RWPE2 (cell line): ENCODE data around the gene TRPM1.
A peak's percentile ranks its signal among the peaks of the same experiment; 100 is the strongest.

ENCODE experiments used
- ATAC-seq: fragments of 200-7000 bp; cut with Tn5 transposase; 3 replicates; pipeline ENCODE4 v1.9.1; 2021; ENCODE audit warnings: low read depth
- DNase-seq: peaks from one replicate; pipeline ENCODE4 v3.0.0-alpha.2; 2020; ENCODE audit warnings: low spot score
- H3K27ac ChIP-seq: fragments of 450-650 bp; 2 replicates; pipeline ENCODE4 v1.5.1; 2017; ENCODE audit warnings: mild to moderate bottlenecking; ENCODE audit not compliant: poor library complexity, severe bottlenecking
- H3K27me3 ChIP-seq: fragments of 250-450 bp; sonication (Bioruptor Pico); 2 replicates; pipeline ENCODE4 v1.5.1; 2021; ENCODE audit warnings: mild to moderate bottlenecking, moderate library complexity; ENCODE audit not compliant: insufficient read depth, poor library complexity, severe bottlenecking
- H3K36me3 ChIP-seq: fragments of 250-450 bp; sonication (Bioruptor Pico); 2 replicates; pipeline ENCODE4 v1.5.1; 2020; ENCODE audit warnings: low read depth, mild to moderate bottlenecking, moderate library complexity
- H3K4me1 ChIP-seq: fragments of 250-450 bp; sonication (Bioruptor Pico); 2 replicates; pipeline ENCODE4 v1.5.1; 2021; ENCODE audit warnings: mild to moderate bottlenecking, moderate library complexity; ENCODE audit not compliant: insufficient read depth, poor library complexity, severe bottlenecking
- H3K4me3 ChIP-seq: fragments of 250-450 bp; sonication (Bioruptor Pico); 2 replicates; pipeline ENCODE4 v1.5.1; 2021; ENCODE audit warnings: mild to moderate bottlenecking, moderate library complexity; ENCODE audit not compliant: severe bottlenecking
- H3K9me3 ChIP-seq: fragments of 250-450 bp; sonication (Bioruptor Pico); 2 replicates; pipeline ENCODE4 v1.5.1; 2021; ENCODE audit warnings: mild to moderate bottlenecking, moderate library complexity; ENCODE audit not compliant: severe bottlenecking
- CTCF ChIP-seq: fragments of 450-650 bp; IDR thresholded peaks from one replicate; pipeline ENCODE4 v1.5.1; 2017; ENCODE audit warnings: mild to moderate bottlenecking, moderate library complexity; ENCODE audit not compliant: poor library complexity, severe bottlenecking

The TRPM1 gene

GRCh38 chr15:31148297-31149087 lies 47.0 kb upstream of the TRPM1 start:
- Histone ChIP-seq H3K9me3 (no peaks in the 10 kb centered on the region), H3K4me3 (no peak overlapping the region), H3K36me3 (no peaks in the 10 kb centered on the region), H3K27ac (no peak overlapping the region), H3K4me1 (peaks cover 5% of the 10 kb centered on the region), H3K27me3 (no peaks in the 10 kb centered on the region)
- TF ChIP-seq CTCF: no peak
- ATAC-seq (no peak), DNase-seq (no peak)

- no peak for TF ChIP-seq CTCF
- H3K27me3 ChIP-seq: no peaks in the 10 kb centered on the region
- no peak for DNase-seq
- H3K4me1 ChIP-seq: peaks cover 5% of the 10 kb centered on the region
- no peak overlapping the region for H3K27ac ChIP-seq
- H3K36me3 ChIP-seq: no peaks in the 10 kb centered on the region
- no peak for ATAC-seq
- no peaks in the 10 kb centered on the region for H3K9me3 ChIP-seq
- H3K4me3 ChIP-seq: no peak overlapping the region
Measured at GRCh38 chr15:31147944-31148296, 46.4 kb upstream of the TRPM1 start.

GRCh38 chr15:31147456-31147855 lies 45.9 kb upstream of the TRPM1 start:
- H3K4me1 ChIP-seq: peaks cover 5% of the 10 kb centered on the region
- H3K27me3 ChIP-seq: no peaks in the 10 kb centered on the region
- no peak overlapping the region for H3K27ac ChIP-seq
- DNase-seq (no peak), ATAC-seq (no peak)
- H3K36me3 ChIP-seq: no peaks in the 10 kb centered on the region
- no peak overlapping the region for H3K4me3 ChIP-seq
- TF ChIP-seq CTCF: no peak
- no peaks in the 10 kb centered on the region for H3K9me3 ChIP-seq

- peaks cover under 1% of the 10 kb centered on the region for H3K4me1 ChIP-seq
- no peak for DNase-seq
- H3K27ac ChIP-seq: no peak overlapping the region
- H3K36me3 ChIP-seq: no peaks in the 10 kb centered on the region
- peak; percentile 26 for TF ChIP-seq CTCF
- peak; percentile 51; the same call in 2 of the 3 replicates for ATAC-seq
- H3K27me3 ChIP-seq: no peaks in the 10 kb centered on the region
- H3K9me3 ChIP-seq: no peaks in the 10 kb centered on the region
- no peak overlapping the region for H3K4me3 ChIP-seq
Measured at GRCh38 chr15:31145271-31145911, 43.9 kb upstream of the TRPM1 start.

GRCh38 chr15:31141792-31142191 lies 40.3 kb upstream of the TRPM1 start:
- DNase-seq: no peak
- Histone ChIP-seq H3K27ac (no peak overlapping the region), H3K4me3 (no peak overlapping the region), H3K4me1 (no peaks in the 10 kb centered on the region), H3K36me3 (no peaks in the 10 kb centered on the region), H3K9me3 (no peaks in the 10 kb centered on the region), H3K27me3 (no peaks in the 10 kb centered on the region)
- ATAC-seq: no peak
- TF ChIP-seq CTCF: no peak
